ENCODE data around the gene PLA2G15. TPM values are rescaled to one million over a fixed set of nuclear protein-coding genes. Genes with fewer than 3 reads are reported as not detected.

Gene PLA2G15
- total RNA-seq, 1 donor from 2014 or later: 16.6 TPM

- no peak for DNase-seq (ENCODE audit: low read depth, low spot score)
Measured at GRCh38 chr16:68297908-68298307, 52.7 kb downstream of the PLA2G15 start.

GRCh38 chr16:68298312-68298711 is 53.1 kb downstream of the PLA2G15 start:
- DNase-seq (ENCODE audit: low read depth, low spot score): no peak

- no peak for DNase-seq (ENCODE audit: low read depth, low spot score)
Measured at GRCh38 chr16:68298907-68299561, 53.9 kb downstream of the PLA2G15 start.

- DNase-seq (ENCODE audit: low read depth, low spot score): no peak
Measured at GRCh38 chr16:68299571-68300453, 54.6 kb downstream of the PLA2G15 start.

- no peak for DNase-seq (ENCODE audit: low read depth, low spot score)
Measured at GRCh38 chr16:68300734-68301459, 55.7 kb downstream of the PLA2G15 start.

GRCh38 chr16:68306633-68307032 is 61.5 kb downstream of the PLA2G15 start:
- no peak for DNase-seq (ENCODE audit: low read depth, low spot score)

- no peak for DNase-seq (ENCODE audit: low read depth, low spot score)
Measured at GRCh38 chr16:68309799-68310198, 64.6 kb downstream of the PLA2G15 start.

- DNase-seq (ENCODE audit: low read depth, low spot score): no peak
Measured at GRCh38 chr16:68310437-68310773, 65.2 kb downstream of the PLA2G15 start.

Other genes starting within 250 kb of the PLA2G15 start
- gene DPEP2, start 245.9 kb upstream of the PLA2G15 start, total RNA-seq: 0.42 TPM in 1 of 2 replicates, not detected in the other
- not detected in 2 replicates for gene DPEP2NB, start 229.5 kb upstream of the PLA2G15 start, total RNA-seq
- 12.9 and 16.4 TPM in 2 replicates for gene DDX28, start 222.1 kb upstream of the PLA2G15 start, total RNA-seq
- 20.4 and 21.7 TPM in 2 replicates for gene DUS2, start 222.1 kb upstream of the PLA2G15 start, total RNA-seq
- 11.0 and 13.8 TPM in 2 replicates for gene NFATC3, start 160.0 kb upstream of the PLA2G15 start, total RNA-seq
- gene ESRP2, start 9.2 kb upstream of the PLA2G15 start, total RNA-seq: 0.13 and 0.25 TPM in 2 replicates
- 17.9 and 21.7 TPM in 2 replicates for gene SLC7A6, start 19.2 kb downstream of the PLA2G15 start, total RNA-seq
- gene SLC7A6OS, start 65.6 kb downstream of the PLA2G15 start, total RNA-seq: 16.6 and 17.5 TPM in 2 replicates
- 32.9 and 48.4 TPM in 2 replicates for gene PRMT7, start 65.6 kb downstream of the PLA2G15 start, total RNA-seq
- 0.07 TPM in 1 of 2 replicates, not detected in the other for gene SMPD3, start 203.1 kb downstream of the PLA2G15 start, total RNA-seq

Data from pulmonary artery endothelial cell (primary cell).